HEK293 (cell line): ENCODE results near the gene ZFHX3.

Source experiments
- BCL11B ChIP-seq: fragments of 450-650 bp; formaldehyde crosslinking; IDR thresholded peaks from 2 replicates; pipeline ENCODE4 v1.5.1; 2016; ENCODE audit warnings: low read depth, missing biosample characterization, missing genetic modification characterization
- KLF16 ChIP-seq: fragments of 450-650 bp; formaldehyde crosslinking; IDR thresholded peaks from 2 replicates; pipeline ENCODE4 v1.5.1; 2017; ENCODE audit warnings: missing biosample characterization, missing genetic modification characterization
- MYNN ChIP-seq: fragments of 450-650 bp; formaldehyde crosslinking; IDR thresholded peaks from 2 replicates; pipeline ENCODE4 v1.5.1; 2016; ENCODE audit warnings: missing biosample characterization, missing genetic modification characterization, borderline replicate concordance
- SP2 ChIP-seq: fragments of 450-650 bp; formaldehyde crosslinking; IDR thresholded peaks from 2 replicates; pipeline ENCODE4 v1.5.1; 2016; ENCODE audit warnings: missing biosample characterization, missing genetic modification characterization
- SP7 ChIP-seq: fragments of 450-650 bp; formaldehyde crosslinking; IDR thresholded peaks from 2 replicates; pipeline ENCODE4 v1.5.1; 2016; ENCODE audit warnings: missing biosample characterization, missing genetic modification characterization
- ZNF311 ChIP-seq: fragments of 450-650 bp; formaldehyde crosslinking; IDR thresholded peaks from 2 replicates; pipeline ENCODE4 v1.5.1; 2017; ENCODE audit warnings: missing biosample characterization, missing genetic modification characterization, borderline replicate concordance
- ZNF366 ChIP-seq: fragments of 450-650 bp; formaldehyde crosslinking; conservative IDR thresholded peaks from 2 replicates; pipeline ENCODE4 v1.5.1; 2016; ENCODE audit warnings: missing biosample characterization, missing genetic modification characterization
- ZNF423 ChIP-seq: fragments of 450-650 bp; formaldehyde crosslinking; IDR thresholded peaks from 2 replicates; pipeline ENCODE4 v1.5.1; 2016; ENCODE audit warnings: missing biosample characterization, missing genetic modification characterization
- ZNF433 ChIP-seq: fragments of 450-650 bp; formaldehyde crosslinking; IDR thresholded peaks from 2 replicates; pipeline ENCODE4 v1.5.1; 2016; ENCODE audit warnings: missing biosample characterization, missing genetic modification characterization, low read depth
- ZNF501 ChIP-seq: fragments of 450-650 bp; formaldehyde crosslinking; IDR thresholded peaks from 2 replicates; pipeline ENCODE4 v1.5.1; 2016; ENCODE audit warnings: missing biosample characterization, missing genetic modification characterization
- ZNF521 ChIP-seq: fragments of 450-650 bp; formaldehyde crosslinking; IDR thresholded peaks from 2 replicates; pipeline ENCODE4 v1.5.1; 2017; ENCODE audit warnings: missing biosample characterization, mild to moderate bottlenecking, missing genetic modification characterization
- ZNF561 ChIP-seq: fragments of 450-650 bp; IDR thresholded peaks from 2 replicates; pipeline ENCODE4 v1.5.1; 2018; ENCODE audit warnings: missing biosample characterization, missing genetic modification characterization, borderline replicate concordance
- ZNF571 ChIP-seq: fragments of 450-650 bp; formaldehyde crosslinking; IDR thresholded peaks from 2 replicates; pipeline ENCODE4 v1.5.0; 2017; ENCODE audit warnings: missing biosample characterization, missing genetic modification characterization
- ZNF629 ChIP-seq: fragments of 450-650 bp; formaldehyde crosslinking; IDR thresholded peaks from 2 replicates; pipeline ENCODE4 v1.5.1; 2017; ENCODE audit warnings: missing biosample characterization, missing genetic modification characterization
- ZNF677 ChIP-seq: fragments of 450-650 bp; IDR thresholded peaks from 2 replicates; pipeline ENCODE4 v1.5.0; 2018; ENCODE audit warnings: missing biosample characterization, mild to moderate bottlenecking, missing genetic modification characterization, moderate library complexity
- ZNF701 ChIP-seq: fragments of 450-650 bp; formaldehyde crosslinking; IDR thresholded peaks from 2 replicates; pipeline ENCODE4 v1.5.1; 2016; ENCODE audit warnings: missing biosample characterization, missing genetic modification characterization
- ZNF76 ChIP-seq: fragments of 450-650 bp; formaldehyde crosslinking; IDR thresholded peaks from 2 replicates; pipeline ENCODE4; 2016; ENCODE audit warnings: low read depth, missing biosample characterization, missing genetic modification characterization, borderline replicate concordance
- ZNF837 ChIP-seq: fragments of 450-650 bp; formaldehyde crosslinking; IDR thresholded peaks from 2 replicates; pipeline ENCODE4 v1.5.1; 2016; ENCODE audit warnings: missing biosample characterization, missing genetic modification characterization
- TF ChIP-seq, protein P1 (sequence below): fragments of 450-650 bp; formaldehyde crosslinking; IDR thresholded peaks from 2 replicates; pipeline ENCODE4 v1.5.1; 2016; ENCODE audit warnings: missing biosample characterization, missing genetic modification characterization
- TF ChIP-seq, protein P2 (sequence below): fragments of 450-650 bp; formaldehyde crosslinking; IDR thresholded peaks from 2 replicates; pipeline ENCODE4 v1.5.1; 2017; ENCODE audit warnings: missing biosample characterization, mild to moderate bottlenecking, missing genetic modification characterization, moderate library complexity
- TF ChIP-seq, protein P3 (sequence below): fragments of 450-650 bp; formaldehyde crosslinking; IDR thresholded peaks from 2 replicates; pipeline ENCODE4 v1.5.1; 2016; ENCODE audit warnings: missing biosample characterization, missing genetic modification characterization
- TF ChIP-seq, protein P4 (sequence below): fragments of 450-650 bp; formaldehyde crosslinking; IDR thresholded peaks from 2 replicates; pipeline ENCODE4 v1.5.1; 2017; ENCODE audit warnings: missing biosample characterization, missing genetic modification characterization
- TF ChIP-seq, protein P5 (sequence below): fragments of 450-650 bp; IDR thresholded peaks from 2 replicates; pipeline ENCODE4 v1.5.1; 2018; ENCODE audit warnings: missing biosample characterization, missing genetic modification characterization
- TF ChIP-seq, protein P6 (sequence below): fragments of 450-650 bp; formaldehyde crosslinking; IDR thresholded peaks from 2 replicates; pipeline ENCODE4 v1.5.1; 2016; ENCODE audit warnings: missing biosample characterization, missing genetic modification characterization
- TF ChIP-seq, protein P7 (sequence below): fragments of 450-650 bp; formaldehyde crosslinking; IDR thresholded peaks from 2 replicates; pipeline ENCODE4 v1.5.1; 2016; ENCODE audit warnings: missing biosample characterization, missing genetic modification characterization

Gene ZFHX3

DNA sequence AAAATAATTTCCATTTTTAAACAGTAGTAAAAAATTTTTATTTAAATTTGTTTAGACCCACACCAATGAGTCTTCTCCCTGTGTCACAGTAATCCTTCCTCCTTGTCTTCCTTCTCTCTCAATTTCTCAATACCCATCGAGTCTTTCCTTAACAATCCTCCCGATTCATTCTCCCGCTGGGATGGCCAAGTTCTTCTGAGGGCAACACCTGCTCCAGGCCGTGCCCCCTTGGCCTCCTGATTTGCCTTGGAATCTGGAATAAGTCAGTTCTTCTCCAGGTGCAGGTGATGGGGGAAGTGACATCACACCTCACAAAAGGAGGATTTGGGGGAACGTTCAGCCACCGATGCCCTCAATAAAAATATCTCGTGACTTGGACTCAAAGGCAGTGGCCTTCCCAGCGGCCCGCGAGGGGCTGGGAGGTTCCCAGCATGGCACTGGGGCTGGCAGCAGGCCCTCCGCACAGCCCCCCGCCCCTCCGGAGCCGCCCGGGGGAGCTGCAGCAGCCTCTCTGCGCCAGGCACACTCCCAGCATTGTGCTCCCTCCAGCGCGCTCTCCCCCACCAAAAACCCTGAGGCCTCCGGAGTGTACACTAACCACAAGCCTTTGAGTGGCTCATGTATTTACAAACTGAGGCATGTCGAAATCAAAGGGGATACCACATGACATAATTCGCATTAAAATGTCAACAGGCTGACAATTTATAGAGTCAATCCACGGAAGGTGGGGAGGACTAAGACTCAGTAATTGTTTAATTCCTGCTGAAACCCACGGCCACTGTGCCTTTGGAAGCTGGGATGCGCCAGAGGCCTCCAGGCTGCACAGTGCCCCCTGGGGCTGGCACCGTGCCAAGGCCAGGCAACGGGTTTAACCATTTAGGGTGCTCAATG, 120.5 kb downstream of the ZFHX3 start (continued):
- TF ChIP-seq ZNF521 (tag by site-specific recombination) = no peak
- no peak for TF ChIP-seq ZNF571 (tag by site-specific recombination)
- TF ChIP-seq, protein P1, sequence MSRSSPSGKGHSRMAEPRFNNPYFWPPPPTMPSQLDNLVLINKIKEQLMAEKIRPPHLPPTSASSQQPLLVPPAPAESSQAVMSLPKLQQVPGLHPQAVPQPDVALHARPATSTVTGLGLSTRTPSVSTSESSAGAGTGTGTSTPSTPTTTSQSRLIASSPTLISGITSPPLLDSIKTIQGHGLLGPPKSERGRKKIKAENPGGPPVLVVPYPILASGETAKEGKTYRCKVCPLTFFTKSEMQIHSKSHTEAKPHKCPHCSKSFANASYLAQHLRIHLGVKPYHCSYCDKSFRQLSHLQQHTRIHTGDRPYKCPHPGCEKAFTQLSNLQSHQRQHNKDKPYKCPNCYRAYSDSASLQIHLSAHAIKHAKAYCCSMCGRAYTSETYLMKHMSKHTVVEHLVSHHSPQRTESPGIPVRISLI = no peak
- no peak for TF ChIP-seq ZNF433 (tag by site-specific recombination)
- TF ChIP-seq, protein P2, sequence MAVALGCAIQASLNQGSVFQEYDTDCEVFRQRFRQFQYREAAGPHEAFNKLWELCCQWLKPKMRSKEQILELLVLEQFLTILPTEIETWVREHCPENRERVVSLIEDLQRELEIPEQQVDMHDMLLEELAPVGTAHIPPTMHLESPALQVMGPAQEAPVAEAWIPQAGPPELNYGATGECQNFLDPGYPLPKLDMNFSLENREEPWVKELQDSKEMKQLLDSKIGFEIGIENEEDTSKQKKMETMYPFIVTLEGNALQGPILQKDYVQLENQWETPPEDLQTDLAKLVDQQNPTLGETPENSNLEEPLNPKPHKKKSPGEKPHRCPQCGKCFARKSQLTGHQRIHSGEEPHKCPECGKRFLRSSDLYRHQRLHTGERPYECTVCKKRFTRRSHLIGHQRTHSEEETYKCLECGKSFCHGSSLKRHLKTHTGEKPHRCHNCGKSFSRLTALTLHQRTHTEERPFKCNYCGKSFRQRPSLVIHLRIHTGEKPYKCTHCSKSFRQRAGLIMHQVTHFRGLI (tag by site-specific recombination) = peak; percentile 69
- TF ChIP-seq ZNF701 (tag by site-specific recombination) = 0 out of 2 replicates have a peak, but pooled peaks have one; percentile 16
- TF ChIP-seq, protein P3, sequence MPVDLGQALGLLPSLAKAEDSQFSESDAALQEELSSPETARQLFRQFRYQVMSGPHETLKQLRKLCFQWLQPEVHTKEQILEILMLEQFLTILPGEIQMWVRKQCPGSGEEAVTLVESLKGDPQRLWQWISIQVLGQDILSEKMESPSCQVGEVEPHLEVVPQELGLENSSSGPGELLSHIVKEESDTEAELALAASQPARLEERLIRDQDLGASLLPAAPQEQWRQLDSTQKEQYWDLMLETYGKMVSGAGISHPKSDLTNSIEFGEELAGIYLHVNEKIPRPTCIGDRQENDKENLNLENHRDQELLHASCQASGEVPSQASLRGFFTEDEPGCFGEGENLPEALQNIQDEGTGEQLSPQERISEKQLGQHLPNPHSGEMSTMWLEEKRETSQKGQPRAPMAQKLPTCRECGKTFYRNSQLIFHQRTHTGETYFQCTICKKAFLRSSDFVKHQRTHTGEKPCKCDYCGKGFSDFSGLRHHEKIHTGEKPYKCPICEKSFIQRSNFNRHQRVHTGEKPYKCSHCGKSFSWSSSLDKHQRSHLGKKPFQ (tag by site-specific recombination) = peak; percentile 85
- TF ChIP-seq, protein P4, sequence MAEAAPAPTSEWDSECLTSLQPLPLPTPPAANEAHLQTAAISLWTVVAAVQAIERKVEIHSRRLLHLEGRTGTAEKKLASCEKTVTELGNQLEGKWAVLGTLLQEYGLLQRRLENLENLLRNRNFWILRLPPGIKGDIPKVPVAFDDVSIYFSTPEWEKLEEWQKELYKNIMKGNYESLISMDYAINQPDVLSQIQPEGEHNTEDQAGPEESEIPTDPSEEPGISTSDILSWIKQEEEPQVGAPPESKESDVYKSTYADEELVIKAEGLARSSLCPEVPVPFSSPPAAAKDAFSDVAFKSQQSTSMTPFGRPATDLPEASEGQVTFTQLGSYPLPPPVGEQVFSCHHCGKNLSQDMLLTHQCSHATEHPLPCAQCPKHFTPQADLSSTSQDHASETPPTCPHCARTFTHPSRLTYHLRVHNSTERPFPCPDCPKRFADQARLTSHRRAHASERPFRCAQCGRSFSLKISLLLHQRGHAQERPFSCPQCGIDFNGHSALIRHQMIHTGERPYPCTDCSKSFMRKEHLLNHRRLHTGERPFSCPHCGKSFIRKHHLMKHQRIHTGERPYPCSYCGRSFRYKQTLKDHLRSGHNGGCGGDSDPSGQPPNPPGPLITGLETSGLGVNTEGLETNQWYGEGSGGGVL = peak; percentile 98
- TF ChIP-seq ZNF677 = peak; percentile 26; the same call in 1 of the 2 replicates
- TF ChIP-seq SP2 (tag by site-specific recombination) = peak; percentile 32
- TF ChIP-seq ZNF561 = peak; percentile 99
- peak; percentile 97 for TF ChIP-seq ZNF629 (tag by site-specific recombination)
- TF ChIP-seq ZNF501 (tag by site-specific recombination) = no peak
- TF ChIP-seq ZNF76 (tag by site-specific recombination) = peak; percentile 70; the same call in 1 of the 2 replicates
- TF ChIP-seq, protein P5, sequence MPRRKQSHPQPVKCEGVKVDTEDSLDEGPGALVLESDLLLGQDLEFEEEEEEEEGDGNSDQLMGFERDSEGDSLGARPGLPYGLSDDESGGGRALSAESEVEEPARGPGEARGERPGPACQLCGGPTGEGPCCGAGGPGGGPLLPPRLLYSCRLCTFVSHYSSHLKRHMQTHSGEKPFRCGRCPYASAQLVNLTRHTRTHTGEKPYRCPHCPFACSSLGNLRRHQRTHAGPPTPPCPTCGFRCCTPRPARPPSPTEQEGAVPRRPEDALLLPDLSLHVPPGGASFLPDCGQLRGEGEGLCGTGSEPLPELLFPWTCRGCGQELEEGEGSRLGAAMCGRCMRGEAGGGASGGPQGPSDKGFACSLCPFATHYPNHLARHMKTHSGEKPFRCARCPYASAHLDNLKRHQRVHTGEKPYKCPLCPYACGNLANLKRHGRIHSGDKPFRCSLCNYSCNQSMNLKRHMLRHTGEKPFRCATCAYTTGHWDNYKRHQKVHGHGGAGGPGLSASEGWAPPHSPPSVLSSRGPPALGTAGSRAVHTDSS = peak; percentile 34; the same call in 1 of the 2 replicates
- TF ChIP-seq, protein P6, sequence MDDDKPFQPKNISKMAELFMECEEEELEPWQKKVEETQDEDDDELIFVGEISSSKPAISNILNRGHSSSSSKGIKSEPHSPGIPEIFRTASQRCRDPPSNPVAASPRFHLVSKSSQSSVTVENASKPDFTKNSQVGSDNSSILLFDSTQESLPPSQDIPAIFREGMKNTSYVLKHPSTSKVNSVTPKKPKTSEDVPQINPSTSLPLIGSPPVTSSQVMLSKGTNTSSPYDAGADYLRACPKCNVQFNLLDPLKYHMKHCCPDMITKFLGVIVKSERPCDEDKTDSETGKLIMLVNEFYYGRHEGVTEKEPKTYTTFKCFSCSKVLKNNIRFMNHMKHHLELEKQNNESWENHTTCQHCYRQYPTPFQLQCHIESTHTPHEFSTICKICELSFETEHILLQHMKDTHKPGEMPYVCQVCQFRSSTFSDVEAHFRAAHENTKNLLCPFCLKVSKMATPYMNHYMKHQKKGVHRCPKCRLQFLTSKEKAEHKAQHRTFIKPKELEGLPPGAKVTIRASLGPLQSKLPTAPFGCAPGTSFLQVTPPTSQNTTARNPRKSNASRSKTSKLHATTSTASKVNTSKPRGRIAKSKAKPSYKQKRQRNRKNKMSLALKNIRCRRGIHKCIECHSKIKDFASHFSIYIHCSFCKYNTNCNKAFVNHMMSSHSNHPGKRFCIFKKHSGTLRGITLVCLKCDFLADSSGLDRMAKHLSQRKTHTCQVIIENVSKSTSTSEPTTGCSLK (tag by site-specific recombination) = no peak
- no peak for TF ChIP-seq MYNN (tag by site-specific recombination)
- TF ChIP-seq, protein P7, sequence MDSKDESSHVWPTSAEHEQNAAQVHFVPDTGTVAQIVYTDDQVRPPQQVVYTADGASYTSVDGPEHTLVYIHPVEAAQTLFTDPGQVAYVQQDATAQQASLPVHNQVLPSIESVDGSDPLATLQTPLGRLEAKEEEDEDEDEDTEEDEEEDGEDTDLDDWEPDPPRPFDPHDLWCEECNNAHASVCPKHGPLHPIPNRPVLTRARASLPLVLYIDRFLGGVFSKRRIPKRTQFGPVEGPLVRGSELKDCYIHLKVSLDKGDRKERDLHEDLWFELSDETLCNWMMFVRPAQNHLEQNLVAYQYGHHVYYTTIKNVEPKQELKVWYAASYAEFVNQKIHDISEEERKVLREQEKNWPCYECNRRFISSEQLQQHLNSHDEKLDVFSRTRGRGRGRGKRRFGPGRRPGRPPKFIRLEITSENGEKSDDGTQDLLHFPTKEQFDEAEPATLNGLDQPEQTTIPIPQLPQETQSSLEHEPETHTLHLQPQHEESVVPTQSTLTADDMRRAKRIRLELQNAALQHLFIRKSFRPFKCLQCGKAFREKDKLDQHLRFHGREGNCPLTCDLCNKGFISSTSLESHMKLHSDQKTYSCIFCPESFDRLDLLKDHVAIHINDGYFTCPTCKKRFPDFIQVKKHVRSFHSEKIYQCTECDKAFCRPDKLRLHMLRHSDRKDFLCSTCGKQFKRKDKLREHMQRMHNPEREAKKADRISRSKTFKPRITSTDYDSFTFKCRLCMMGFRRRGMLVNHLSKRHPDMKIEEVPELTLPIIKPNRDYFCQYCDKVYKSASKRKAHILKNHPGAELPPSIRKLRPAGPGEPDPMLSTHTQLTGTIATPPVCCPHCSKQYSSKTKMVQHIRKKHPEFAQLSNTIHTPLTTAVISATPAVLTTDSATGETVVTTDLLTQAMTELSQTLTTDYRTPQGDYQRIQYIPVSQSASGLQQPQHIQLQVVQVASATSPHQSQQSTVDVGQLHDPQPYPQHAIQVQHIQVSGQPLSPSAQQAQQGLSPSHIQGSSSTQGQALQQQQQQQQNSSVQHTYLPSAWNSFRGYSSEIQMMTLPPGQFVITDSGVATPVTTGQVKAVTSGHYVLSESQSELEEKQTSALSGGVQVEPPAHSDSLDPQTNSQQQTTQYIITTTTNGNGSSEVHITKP (tag by site-specific recombination) = peak; percentile 81
- peak; percentile 96 for TF ChIP-seq SP7 (tag by site-specific recombination)
- no peak for TF ChIP-seq ZNF837 (tag by site-specific recombination)
- TF ChIP-seq BCL11B (tag by site-specific recombination) = peak; percentile 78; the same call in 1 of the 2 replicates
- TF ChIP-seq ZNF423 (tag by site-specific recombination) = 0 out of 2 replicates have a peak, but pooled peaks have one; percentile 58
- no peak for TF ChIP-seq ZNF311 (tag by site-specific recombination)
- TF ChIP-seq KLF16 (tag by site-specific recombination) = peak; percentile 94
- TF ChIP-seq ZNF366 (tag by site-specific recombination) = peak; percentile 85
